KOPT-K1 (cell line): ENCODE results near the gene ABLIM2.

Source experiments
- H3K27ac ChIP-seq: fragments of 200-600 bp; sonication (generic); 2 replicates; pipeline ENCODE4 v1.5.1; 2016; ENCODE audit warnings: antibody characterized with exemption, mild to moderate bottlenecking, low read depth, low read length; ENCODE audit not compliant: poor library complexity, severe bottlenecking
- H3K36me3 ChIP-seq: fragments of 200-600 bp; sonication (generic); 2 replicates; pipeline ENCODE4 v1.5.1; 2017; ENCODE audit warnings: antibody characterized with exemption, mild to moderate bottlenecking, low read length, moderate library complexity; ENCODE audit not compliant: insufficient read depth
- H3K9me3 ChIP-seq: fragments of 200-600 bp; sonication (generic); 2 replicates; pipeline ENCODE4 v1.5.1; 2017; ENCODE audit warnings: antibody characterized with exemption, low read length, mild to moderate bottlenecking; ENCODE audit not compliant: insufficient read depth, poor library complexity, severe bottlenecking

The ABLIM2 gene

GRCh38 chr4:8095956-8096689 lies 62.5 kb downstream of the ABLIM2 start:
- no peak overlapping the region for H3K27ac ChIP-seq
- peaks cover 17% of the 10 kb centered on the region for H3K9me3 ChIP-seq

GRCh38 chr4:8093587-8094274 lies 64.9 kb downstream of the ABLIM2 start:
- Histone ChIP-seq H3K27ac (no peak overlapping the region), H3K9me3 (peaks cover 17% of the 10 kb centered on the region), H3K36me3 (no peaks in the 10 kb centered on the region)

More at GRCh38 chr4:8095956-8096689, 62.5 kb downstream of the ABLIM2 start:
- H3K36me3 ChIP-seq: no peaks in the 10 kb centered on the region

GRCh38 chr4:8092282-8092681 lies 66.3 kb downstream of the ABLIM2 start:
- H3K9me3 ChIP-seq: peaks cover 17% of the 10 kb centered on the region
- H3K36me3 ChIP-seq: no peaks in the 10 kb centered on the region
- no peak overlapping the region for H3K27ac ChIP-seq

- H3K36me3 ChIP-seq: no peaks in the 10 kb centered on the region
- H3K9me3 ChIP-seq: peaks cover 17% of the 10 kb centered on the region
- no peak overlapping the region for H3K27ac ChIP-seq
Measured at GRCh38 chr4:8090744-8091301, 67.8 kb downstream of the ABLIM2 start.

GRCh38 chr4:8090312-8090711 lies 68.3 kb downstream of the ABLIM2 start:
- Histone ChIP-seq H3K27ac (no peak overlapping the region), H3K36me3 (no peaks in the 10 kb centered on the region), H3K9me3 (peaks cover 17% of the 10 kb centered on the region)

DNA sequence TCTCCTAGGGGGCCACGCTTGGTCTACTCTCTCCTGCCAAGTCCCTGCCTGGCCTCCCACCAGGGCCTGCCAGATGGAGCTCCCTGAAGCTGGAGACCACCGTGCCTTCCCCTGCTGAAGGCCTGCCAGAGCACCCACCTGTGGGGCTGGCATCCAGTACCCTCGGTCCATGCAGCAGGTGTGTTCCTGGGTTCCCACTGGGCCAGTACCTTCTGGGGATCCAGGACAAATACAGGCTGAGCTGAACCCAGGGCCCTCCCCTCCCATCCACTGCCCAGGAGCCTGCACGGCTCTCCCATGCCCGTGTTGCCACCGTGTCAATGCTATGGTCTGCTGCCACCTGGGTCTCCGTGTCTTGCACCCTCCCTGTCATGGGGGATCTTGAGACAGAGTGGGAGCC lies 68.8 kb downstream of the ABLIM2 start:
- Histone ChIP-seq H3K9me3 (peaks cover 17% of the 10 kb centered on the region), H3K27ac (no peak overlapping the region), H3K36me3 (no peaks in the 10 kb centered on the region)

DNA sequence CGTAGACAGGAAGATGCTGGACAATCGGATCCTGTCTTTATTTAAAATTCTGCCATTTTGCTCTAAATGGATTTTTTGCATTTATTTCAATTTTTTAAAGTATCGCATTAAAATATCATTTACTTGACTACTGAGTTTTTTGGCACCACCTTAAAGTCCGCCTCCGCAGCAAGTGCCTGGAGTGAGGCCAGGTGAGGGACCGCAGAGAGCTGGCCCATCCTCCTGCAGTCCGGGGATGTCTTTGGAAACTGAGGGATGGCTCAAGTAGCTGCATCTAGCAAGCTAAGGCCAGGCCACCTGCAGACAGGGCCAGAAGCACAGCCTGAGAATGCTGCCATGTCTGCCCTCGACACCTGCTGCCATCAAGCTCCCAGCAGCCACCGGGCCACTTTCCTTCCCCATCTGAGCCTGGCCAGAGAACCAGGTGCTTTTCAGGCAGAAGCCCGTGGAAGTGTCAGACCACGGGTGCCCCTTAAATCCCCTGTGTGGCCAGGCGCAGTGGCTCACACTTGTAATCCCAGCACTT lies 69.6 kb downstream of the ABLIM2 start:
- peaks cover 11% of the 10 kb centered on the region for H3K9me3 ChIP-seq
- no peaks in the 10 kb centered on the region for H3K36me3 ChIP-seq
- no peak overlapping the region for H3K27ac ChIP-seq

- H3K9me3 ChIP-seq: peaks cover under 1% of the 10 kb centered on the region
- no peak overlapping the region for H3K27ac ChIP-seq
- no peaks in the 10 kb centered on the region for H3K36me3 ChIP-seq
Measured at GRCh38 chr4:8087921-8088495, 70.6 kb downstream of the ABLIM2 start.

- Histone ChIP-seq H3K27ac (no peak overlapping the region), H3K36me3 (no peaks in the 10 kb centered on the region), H3K9me3 (no peaks in the 10 kb centered on the region)
Measured at GRCh38 chr4:8086783-8087445, 71.7 kb downstream of the ABLIM2 start.

DNA sequence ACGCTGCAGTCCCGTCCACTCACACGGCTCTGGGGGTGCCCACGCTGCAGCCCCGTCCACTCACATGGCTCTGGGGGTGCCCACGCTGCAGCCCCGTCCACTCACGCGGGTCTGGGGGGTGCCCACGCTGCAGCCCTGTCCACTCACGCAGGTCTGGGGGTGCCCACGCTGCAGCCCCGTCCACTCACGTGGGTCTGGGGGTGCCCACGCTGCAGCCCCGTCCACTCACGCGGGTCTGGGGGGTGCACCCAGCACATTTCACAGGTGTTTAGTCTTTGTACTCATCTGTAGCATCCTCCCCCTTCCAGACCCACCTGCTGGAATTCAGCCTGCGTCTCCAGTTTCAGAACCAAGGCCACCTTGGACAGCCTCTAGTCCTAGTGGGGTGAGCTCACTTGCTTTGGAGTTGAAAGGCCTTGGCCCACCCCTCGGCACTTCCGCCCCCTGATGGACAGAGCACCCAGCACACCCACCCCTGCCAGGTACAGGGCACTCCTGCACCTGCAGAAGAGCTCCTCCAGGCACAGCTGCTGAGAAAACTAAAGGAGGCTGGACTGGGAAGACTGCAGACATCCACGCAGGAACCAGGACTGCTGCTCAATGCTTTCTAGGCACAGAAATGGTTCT lies 73.0 kb downstream of the ABLIM2 start:
- Histone ChIP-seq H3K27ac (no peak overlapping the region), H3K9me3 (no peaks in the 10 kb centered on the region), H3K36me3 (no peaks in the 10 kb centered on the region)

DNA sequence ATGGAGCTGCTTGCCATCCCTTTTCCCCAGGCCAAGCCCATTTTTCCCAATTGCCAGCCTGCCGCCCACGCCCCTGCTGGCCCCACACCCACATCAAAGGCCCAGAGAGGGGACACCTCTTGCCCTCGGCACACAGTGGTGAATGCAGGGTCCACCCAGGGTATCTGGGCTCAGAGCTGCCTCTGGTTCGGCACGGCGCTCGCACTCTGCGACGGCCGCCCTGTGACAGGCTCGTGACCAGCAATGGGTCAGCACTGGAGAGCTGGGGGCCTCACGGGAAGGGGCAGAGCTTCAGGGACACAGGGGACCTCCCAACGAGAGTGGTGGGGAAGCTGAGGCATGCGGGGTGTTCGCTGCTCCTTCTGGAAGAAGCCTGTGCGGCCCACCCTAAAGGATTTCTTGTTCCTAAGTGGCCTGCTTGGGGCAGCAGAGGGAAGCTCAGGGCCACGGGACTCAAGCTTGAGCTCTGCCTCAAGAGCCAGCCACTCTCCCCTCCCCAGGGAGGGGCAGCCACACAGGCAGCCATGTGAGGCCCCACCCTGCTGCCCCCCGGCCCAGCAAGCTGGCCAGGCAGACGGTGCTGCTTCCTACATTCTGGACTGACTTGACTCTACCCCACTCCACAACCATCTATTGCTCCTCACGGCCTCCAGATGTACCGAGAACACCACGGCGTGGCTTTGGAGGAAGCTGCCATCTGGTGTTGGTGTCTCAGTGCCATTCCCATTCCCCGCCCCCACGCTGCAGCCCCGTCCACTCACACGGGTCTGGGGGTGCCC lies 73.7 kb downstream of the ABLIM2 start:
- no peak overlapping the region for H3K27ac ChIP-seq
- no peaks in the 10 kb centered on the region for H3K9me3 ChIP-seq
- no peaks in the 10 kb centered on the region for H3K36me3 ChIP-seq

- Histone ChIP-seq H3K36me3 (no peaks in the 10 kb centered on the region), H3K27ac (no peak overlapping the region), H3K9me3 (no peaks in the 10 kb centered on the region)
Measured at GRCh38 chr4:8084031-8084660, 74.5 kb downstream of the ABLIM2 start.

GRCh38 chr4:8083086-8083825 lies 75.4 kb downstream of the ABLIM2 start:
- no peaks in the 10 kb centered on the region for H3K9me3 ChIP-seq
- no peaks in the 10 kb centered on the region for H3K36me3 ChIP-seq
- no peak overlapping the region for H3K27ac ChIP-seq
